HG02970 (cell line): Measurements from ENCODE around the gene ECSIT.

ENCODE experiments used
- ATAC-seq: cut with Tn5 transposase; IDR thresholded peaks from one replicate; pipeline ENCODE4 v1.9.1; 2021; ENCODE audit warnings: mild to moderate bottlenecking, moderate library complexity, moderate number of reproducible peaks; ENCODE audit not compliant: unreplicated experiment, low FRiP score

ECSIT gene

GRCh38 chr19:11505504-11506100 is 23.3 kb downstream of the ECSIT start, which contains the start of gene ZNF653:
Gene ZNF653 (minus strand): TSS chr19:11505839. CDS start chr19:11505786, 53 bp downstream.
- ATAC-seq, result peak; percentile 65

- ATAC-seq, result peak; percentile 85
Measured at GRCh38 chr19:11505032-11505503, 23.9 kb downstream of the ECSIT start.

- no peak for ATAC-seq
Measured at GRCh38 chr19:11504502-11505031, 24.4 kb downstream of the ECSIT start.

- no peak for ATAC-seq
Measured at GRCh38 chr19:11499890-11500420, 29.0 kb downstream of the ECSIT start.

GRCh38 chr19:11499220-11499726 is 29.7 kb downstream of the ECSIT start:
- ATAC-seq, result no peak

- ATAC-seq, result no peak
Measured at GRCh38 chr19:11496391-11497163, 32.4 kb downstream of the ECSIT start.

GRCh38 chr19:11495885-11496284 is 33.0 kb downstream of the ECSIT start:
- no peak for ATAC-seq

- ATAC-seq, result no peak
Measured at GRCh38 chr19:11495481-11495880, 33.5 kb downstream of the ECSIT start.

GRCh38 chr19:11494634-11495285 is 34.2 kb downstream of the ECSIT start:
- no peak for ATAC-seq

- no peak for ATAC-seq
Measured at GRCh38 chr19:11489378-11489777, 39.6 kb downstream of the ECSIT start.

- no peak for ATAC-seq
Measured at GRCh38 chr19:11486661-11487503, 42.1 kb downstream of the ECSIT start.

- no peak for ATAC-seq
Measured at GRCh38 chr19:11485245-11485837, 43.6 kb downstream of the ECSIT start.

- no peak for ATAC-seq
Measured at GRCh38 chr19:11483366-11484111, 45.4 kb downstream of the ECSIT start.

GRCh38 chr19:11482384-11483050 is 46.4 kb downstream of the ECSIT start:
- ATAC-seq, result peak; percentile 61

GRCh38 chr19:11481534-11482383 is 47.2 kb downstream of the ECSIT start:
- peak; percentile 51 for ATAC-seq

GRCh38 chr19:11480715-11481533 is 48.0 kb downstream of the ECSIT start, which contains the start of gene ELAVL3:
Gene ELAVL3 (minus strand): TSS chr19:11481046. CDS start chr19:11480608, 438 bp downstream.
- no peak for ATAC-seq
